HepG2 (cell line): ENCODE measurements around the gene PLK3. TPM values are rescaled to one million over a fixed set of nuclear protein-coding genes. Genes with fewer than 3 reads are reported as not detected.
A peak's percentile ranks its signal among the peaks of the same experiment; 100 is the strongest.

Source experiments
- ATF2 ChIP-seq: sonication (generic); formaldehyde crosslinking; IDR thresholded peaks from 2 replicates; pipeline ENCODE4 v1.4.0; 2020; ENCODE audit warnings: missing genetic modification reagents
- CHCHD3 ChIP-seq: sonication (generic); formaldehyde crosslinking; IDR thresholded peaks from 2 replicates; pipeline ENCODE4 v1.8.0; 2022; ENCODE audit warnings: mild to moderate bottlenecking, missing genetic modification reagents, moderate library complexity
- CHD2 ChIP-seq: IDR thresholded peaks from 2 replicates; pipeline ENCODE4 v1.6.1; 2011; ENCODE audit warnings: low read depth, low read length, improper control_type of control experiment
- FOXA3 ChIP-seq: IDR thresholded peaks from 2 replicates; pipeline ENCODE4 v1.6.1; 2016; ENCODE audit warnings: missing genetic modification reagents, missing compliant biosample characterization
- SIX4 ChIP-seq: sonication (generic); formaldehyde crosslinking; IDR thresholded peaks from 2 replicates; pipeline ENCODE4 v1.4.0; 2020; ENCODE audit warnings: missing genetic modification reagents
- TARDBP ChIP-seq: sonication (generic); formaldehyde crosslinking; IDR thresholded peaks from 2 replicates; pipeline ENCODE4 v1.8.0; 2022; ENCODE audit warnings: mild to moderate bottlenecking, missing genetic modification reagents
- XRCC5 ChIP-seq: fragments of 200-400 bp; formaldehyde crosslinking; optimal IDR thresholded peaks from 2 replicates; pipeline ENCODE3; 2017; ENCODE audit warnings: mild to moderate bottlenecking, low read length
- ZGPAT ChIP-seq: IDR thresholded peaks from 2 replicates; pipeline ENCODE4 v1.6.1; 2016; ENCODE audit warnings: mild to moderate bottlenecking
- ZNF251 ChIP-seq: sonication (generic); formaldehyde crosslinking; IDR thresholded peaks from 2 replicates; pipeline ENCODE4 v1.9.0; 2021; ENCODE audit warnings: mild to moderate bottlenecking, missing genetic modification reagents
- ZNF414 ChIP-seq: sonication (generic); formaldehyde crosslinking; IDR thresholded peaks from 2 replicates; pipeline ENCODE4 v1.5.0; 2020; ENCODE audit warnings: missing genetic modification reagents
- ZNF605 ChIP-seq: sonication (generic); formaldehyde crosslinking; IDR thresholded peaks from 2 replicates; pipeline ENCODE4 v1.8.0; 2022; ENCODE audit warnings: mild to moderate bottlenecking, missing genetic modification reagents
- ZSCAN9 ChIP-seq: IDR thresholded peaks from 2 replicates; pipeline ENCODE4 v1.6.1; 2016; ENCODE audit warnings: borderline replicate concordance
- polyA plus RNA-seq, 8 experiments: library from polyadenylated mRNA; depleted of rRNA in 3 of 8; stranded (reverse) in 7 of 8; unstranded in 1 of 8; fragments of >200 nt; fragmentation: Illumina TruSeq in 4 of 8; extraction: Trizol in 4 of 8; gene quantifications; 2 replicates each; pipeline versions ENCODE4 v1.2.1 to v1.2.3, GENCODE V29; 2011 to 2016; ENCODE audit warnings: low read depth in 4 of 8, missing spikeins in 1 of 8, mixed read lengths in 1 of 8; ENCODE audit not compliant: insufficient read depth in 1 of 8
- total RNA-seq, 5 experiments: library from RNA; depleted of rRNA; stranded (reverse); fragments of >200 nt; fragmentation: Illumina TruSeq; extraction: Trizol; gene quantifications; 2 replicates each; pipeline ENCODE4 v1.2.3, GENCODE V29; 2016; ENCODE audit warnings: low read depth in 1 of 5
- TF ChIP-seq, protein P1 (sequence below): sonication (generic); formaldehyde crosslinking; IDR thresholded peaks from 2 replicates; pipeline ENCODE4 v1.4.0; 2020; ENCODE audit warnings: missing genetic modification reagents, borderline replicate concordance
- TF ChIP-seq, protein P2 (sequence below): sonication (generic); formaldehyde crosslinking; IDR thresholded peaks from one replicate; pipeline ENCODE4 v1.5.1; 2020; ENCODE audit warnings: mild to moderate bottlenecking, missing genetic modification reagents; ENCODE audit errors: not compliant biosample characterization

The PLK3 gene
- total and polyA plus RNA-seq, 2 of the 13 experiments (the other 11 are each of a cell fraction or from before 2014, with no cell fraction given), result 9.8 to 16.9 TPM

- TF ChIP-seq ZGPAT (CRISPR knock-in tag) (peak; percentile 35; the same call in 1 of the 2 replicates), TARDBP (0 out of 2 replicates have a peak, but pooled peaks have one; percentile 16), CHCHD3 (no peak), ZNF251 (CRISPR knock-in tag) (no peak), XRCC5 (peak; percentile 95), ATF2 (no peak), ZNF605 (CRISPR knock-in tag) (peak; percentile 74; the same call in 1 of the 2 replicates), CHD2 (no peak), ZNF414 (CRISPR knock-in tag) (no peak), ZSCAN9 (CRISPR knock-in tag) (no peak), FOXA3 (CRISPR knock-in tag) (peak; percentile 36; the same call in 1 of the 2 replicates), SIX4 (0 out of 2 replicates have a peak, but pooled peaks have one; percentile 31)
- TF ChIP-seq, protein P1, sequence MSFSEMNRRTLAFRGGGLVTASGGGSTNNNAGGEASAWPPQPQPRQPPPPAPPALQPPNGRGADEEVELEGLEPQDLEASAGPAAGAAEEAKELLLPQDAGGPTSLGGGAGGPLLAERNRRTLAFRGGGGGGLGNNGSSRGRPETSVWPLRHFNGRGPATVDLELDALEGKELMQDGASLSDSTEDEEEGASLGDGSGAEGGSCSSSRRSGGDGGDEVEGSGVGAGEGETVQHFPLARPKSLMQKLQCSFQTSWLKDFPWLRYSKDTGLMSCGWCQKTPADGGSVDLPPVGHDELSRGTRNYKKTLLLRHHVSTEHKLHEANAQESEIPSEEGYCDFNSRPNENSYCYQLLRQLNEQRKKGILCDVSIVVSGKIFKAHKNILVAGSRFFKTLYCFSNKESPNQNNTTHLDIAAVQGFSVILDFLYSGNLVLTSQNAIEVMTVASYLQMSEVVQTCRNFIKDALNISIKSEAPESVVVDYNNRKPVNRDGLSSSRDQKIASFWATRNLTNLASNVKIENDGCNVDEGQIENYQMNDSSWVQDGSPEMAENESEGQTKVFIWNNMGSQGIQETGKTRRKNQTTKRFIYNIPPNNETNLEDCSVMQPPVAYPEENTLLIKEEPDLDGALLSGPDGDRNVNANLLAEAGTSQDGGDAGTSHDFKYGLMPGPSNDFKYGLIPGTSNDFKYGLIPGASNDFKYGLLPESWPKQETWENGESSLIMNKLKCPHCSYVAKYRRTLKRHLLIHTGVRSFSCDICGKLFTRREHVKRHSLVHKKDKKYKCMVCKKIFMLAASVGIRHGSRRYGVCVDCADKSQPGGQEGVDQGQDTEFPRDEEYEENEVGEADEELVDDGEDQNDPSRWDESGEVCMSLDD, result no peak
- TF ChIP-seq, protein P2, sequence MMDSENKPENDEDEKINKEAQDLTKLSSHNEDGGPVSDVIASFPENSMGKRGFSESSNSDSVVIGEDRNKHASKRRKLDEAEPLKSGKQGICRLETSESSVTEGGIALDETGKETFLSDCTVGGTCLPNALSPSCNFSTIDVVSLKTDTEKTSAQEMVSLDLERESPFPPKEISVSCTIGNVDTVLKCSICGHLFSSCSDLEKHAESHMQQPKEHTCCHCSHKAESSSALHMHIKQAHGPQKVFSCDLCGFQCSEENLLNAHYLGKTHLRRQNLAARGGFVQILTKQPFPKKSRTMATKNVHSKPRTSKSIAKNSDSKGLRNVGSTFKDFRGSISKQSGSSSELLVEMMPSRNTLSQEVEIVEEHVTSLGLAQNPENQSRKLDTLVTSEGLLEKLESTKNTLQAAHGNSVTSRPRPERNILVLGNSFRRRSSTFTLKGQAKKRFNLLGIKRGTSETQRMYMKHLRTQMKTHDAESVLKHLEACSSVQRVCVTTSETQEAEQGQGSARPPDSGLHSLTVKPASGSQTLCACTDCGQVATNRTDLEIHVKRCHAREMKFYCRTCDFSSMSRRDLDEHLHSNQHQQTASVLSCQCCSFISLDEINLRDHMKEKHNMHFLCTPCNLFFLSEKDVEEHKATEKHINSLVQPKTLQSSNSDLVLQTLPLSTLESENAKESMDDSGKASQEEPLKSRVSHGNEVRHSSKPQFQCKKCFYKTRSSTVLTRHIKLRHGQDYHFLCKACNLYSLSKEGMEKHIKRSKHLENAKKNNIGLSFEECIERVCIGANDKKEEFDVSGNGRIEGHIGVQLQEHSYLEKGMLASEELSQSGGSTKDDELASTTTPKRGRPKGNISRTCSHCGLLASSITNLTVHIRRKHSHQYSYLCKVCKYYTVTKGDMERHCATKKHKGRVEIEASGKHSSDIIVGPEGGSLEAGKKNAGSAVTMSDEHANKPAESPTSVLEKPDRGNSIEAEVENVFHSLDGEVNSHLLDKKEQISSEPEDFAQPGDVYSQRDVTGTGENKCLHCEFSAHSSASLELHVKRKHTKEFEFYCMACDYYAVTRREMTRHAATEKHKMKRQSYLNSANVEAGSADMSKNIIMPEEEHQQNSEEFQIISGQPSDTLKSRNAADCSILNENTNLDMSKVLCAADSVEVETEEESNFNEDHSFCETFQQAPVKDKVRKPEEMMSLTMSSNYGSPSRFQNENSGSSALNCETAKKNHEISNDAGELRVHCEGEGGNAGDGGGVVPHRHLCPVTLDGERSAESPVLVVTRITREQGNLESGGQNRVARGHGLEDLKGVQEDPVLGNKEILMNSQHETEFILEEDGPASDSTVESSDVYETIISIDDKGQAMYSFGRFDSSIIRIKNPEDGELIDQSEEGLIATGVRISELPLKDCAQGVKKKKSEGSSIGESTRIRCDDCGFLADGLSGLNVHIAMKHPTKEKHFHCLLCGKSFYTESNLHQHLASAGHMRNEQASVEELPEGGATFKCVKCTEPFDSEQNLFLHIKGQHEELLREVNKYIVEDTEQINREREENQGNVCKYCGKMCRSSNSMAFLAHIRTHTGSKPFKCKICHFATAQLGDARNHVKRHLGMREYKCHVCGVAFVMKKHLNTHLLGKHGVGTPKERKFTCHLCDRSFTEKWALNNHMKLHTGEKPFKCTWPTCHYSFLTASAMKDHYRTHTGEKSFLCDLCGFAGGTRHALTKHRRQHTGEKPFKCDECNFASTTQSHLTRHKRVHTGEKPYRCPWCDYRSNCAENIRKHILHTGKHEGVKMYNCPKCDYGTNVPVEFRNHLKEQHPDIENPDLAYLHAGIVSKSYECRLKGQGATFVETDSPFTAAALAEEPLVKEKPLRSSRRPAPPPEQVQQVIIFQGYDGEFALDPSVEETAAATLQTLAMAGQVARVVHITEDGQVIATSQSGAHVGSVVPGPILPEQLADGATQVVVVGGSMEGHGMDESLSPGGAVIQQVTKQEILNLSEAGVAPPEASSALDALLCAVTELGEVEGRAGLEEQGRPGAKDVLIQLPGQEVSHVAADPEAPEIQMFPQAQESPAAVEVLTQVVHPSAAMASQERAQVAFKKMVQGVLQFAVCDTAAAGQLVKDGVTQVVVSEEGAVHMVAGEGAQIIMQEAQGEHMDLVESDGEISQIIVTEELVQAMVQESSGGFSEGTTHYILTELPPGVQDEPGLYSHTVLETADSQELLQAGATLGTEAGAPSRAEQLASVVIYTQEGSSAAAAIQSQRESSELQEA (CRISPR knock-in tag), result no peak
Measured at GRCh38 chr1:44827197-44828002, 27.2 kb downstream of the PLK3 start (continued).
